Hindlimb muscle (tissue), 1 donor: ENCODE results near the gene UGT1A8. TPM values are rescaled to one million over a fixed set of nuclear protein-coding genes. Genes with fewer than 3 reads are reported as not detected.
"Not testable (repeated sequence)": the region's sequence is repeated elsewhere in the genome, so short reads cannot be mapped to it uniquely, and the experiment has no call there.

ENCODE experiments used
- DNase-seq: peaks from one replicate; pipeline ENCODE4 v3.0.0-alpha.2; 2013
- polyA plus RNA-seq: library from polyadenylated mRNA; unstranded; fragments of 120-200 nt; gene quantifications from one replicate; pipeline ENCODE4 v1.2.1, GENCODE V29; 2013; ENCODE audit not compliant: insufficient read length

Gene UGT1A8
- not detected for polyA plus RNA-seq

- DNase-seq, result not testable (repeated sequence)
Observed at GRCh38 chr2:233617476-233617875, at the start of gene UGT1A8. UGT1A8 (plus strand) TSS chr2:233617633; CDS start chr2:233617708, 75 bp downstream.

GRCh38 chr2:233571001-233571400 lies 46.4 kb upstream of the UGT1A8 start:
- DNase-seq, result no peak

GRCh38 chr2:233571462-233571861 lies 46.0 kb upstream of the UGT1A8 start:
- DNase-seq, result no peak

GRCh38 chr2:233572468-233572867 lies 45.0 kb upstream of the UGT1A8 start:
- no peak for DNase-seq

- not testable (repeated sequence) for DNase-seq
Observed at GRCh38 chr2:233577341-233577740, 40.1 kb upstream of the UGT1A8 start.

GRCh38 chr2:233583217-233583965 lies 34.0 kb upstream of the UGT1A8 start:
- DNase-seq, result not testable (repeated sequence)

- no peak for DNase-seq
Observed at GRCh38 chr2:233584210-233584609, 33.2 kb upstream of the UGT1A8 start.

GRCh38 chr2:233588400-233588799 lies 29.0 kb upstream of the UGT1A8 start:
- no peak for DNase-seq

GRCh38 chr2:233592706-233593105 lies 24.7 kb upstream of the UGT1A8 start:
- not testable (repeated sequence) for DNase-seq

- no peak for DNase-seq
Observed at GRCh38 chr2:233593201-233593600, 24.2 kb upstream of the UGT1A8 start.

GRCh38 chr2:233597522-233597921 lies 19.9 kb upstream of the UGT1A8 start:
- DNase-seq, result no peak

GRCh38 chr2:233598952-233599351 lies 18.5 kb upstream of the UGT1A8 start:
- no peak for DNase-seq

- no peak for DNase-seq
Observed at GRCh38 chr2:233600386-233600785, 17.0 kb upstream of the UGT1A8 start.

- DNase-seq, result no peak
Observed at GRCh38 chr2:233602076-233602475, 15.4 kb upstream of the UGT1A8 start.

- no peak for DNase-seq
Observed at GRCh38 chr2:233603520-233603919, 13.9 kb upstream of the UGT1A8 start.

GRCh38 chr2:233604826-233605225 lies 12.6 kb upstream of the UGT1A8 start:
- no peak for DNase-seq

- DNase-seq, result no peak
Observed at GRCh38 chr2:233605680-233606079, 11.8 kb upstream of the UGT1A8 start.

- DNase-seq, result no peak
Observed at GRCh38 chr2:233611284-233611683, 6.1 kb upstream of the UGT1A8 start.

- DNase-seq, result no peak
Observed at GRCh38 chr2:233620204-233620603, 2.8 kb downstream of the UGT1A8 start.

- DNase-seq, result not testable (repeated sequence)
Observed at GRCh38 chr2:233621863-233622262, 4.4 kb downstream of the UGT1A8 start.

- DNase-seq, result no peak
Observed at GRCh38 chr2:233627331-233628025, 10.0 kb downstream of the UGT1A8 start.

- not testable (repeated sequence) for DNase-seq
Observed at GRCh38 chr2:233636306-233636705, 18.9 kb downstream of the UGT1A8 start, which contains the start of gene UGT1A10. UGT1A10 (plus strand) TSS chr2:233636448; CDS start chr2:233636523, 75 bp downstream.

- DNase-seq, result no peak
Observed at GRCh38 chr2:233638836-233639235, 21.4 kb downstream of the UGT1A8 start.

GRCh38 chr2:233639860-233640259 lies 22.4 kb downstream of the UGT1A8 start:
- DNase-seq, result no peak
